OCI-M2 (cell line): Measurements from ENCODE around the gene UST.
"Not testable (repeated sequence)": the region's sequence is repeated elsewhere in the genome, so short reads cannot be mapped to it uniquely, and the experiment has no call there.

Source experiments
- DNase-seq: peaks from one replicate; lab custom pipeline; 2025; ENCODE audit not compliant: unreplicated experiment; lab: John Stamatoyannopoulos, UW

Gene UST

GRCh38 chr6:149028767-149029405, 282.1 kb downstream of the UST start:
- no peak for DNase-seq

GRCh38 chr6:149031201-149031858, 284.5 kb downstream of the UST start:
- no peak for DNase-seq

GRCh38 chr6:149031859-149032598, 285.2 kb downstream of the UST start:
- DNase-seq: no peak

DNA sequence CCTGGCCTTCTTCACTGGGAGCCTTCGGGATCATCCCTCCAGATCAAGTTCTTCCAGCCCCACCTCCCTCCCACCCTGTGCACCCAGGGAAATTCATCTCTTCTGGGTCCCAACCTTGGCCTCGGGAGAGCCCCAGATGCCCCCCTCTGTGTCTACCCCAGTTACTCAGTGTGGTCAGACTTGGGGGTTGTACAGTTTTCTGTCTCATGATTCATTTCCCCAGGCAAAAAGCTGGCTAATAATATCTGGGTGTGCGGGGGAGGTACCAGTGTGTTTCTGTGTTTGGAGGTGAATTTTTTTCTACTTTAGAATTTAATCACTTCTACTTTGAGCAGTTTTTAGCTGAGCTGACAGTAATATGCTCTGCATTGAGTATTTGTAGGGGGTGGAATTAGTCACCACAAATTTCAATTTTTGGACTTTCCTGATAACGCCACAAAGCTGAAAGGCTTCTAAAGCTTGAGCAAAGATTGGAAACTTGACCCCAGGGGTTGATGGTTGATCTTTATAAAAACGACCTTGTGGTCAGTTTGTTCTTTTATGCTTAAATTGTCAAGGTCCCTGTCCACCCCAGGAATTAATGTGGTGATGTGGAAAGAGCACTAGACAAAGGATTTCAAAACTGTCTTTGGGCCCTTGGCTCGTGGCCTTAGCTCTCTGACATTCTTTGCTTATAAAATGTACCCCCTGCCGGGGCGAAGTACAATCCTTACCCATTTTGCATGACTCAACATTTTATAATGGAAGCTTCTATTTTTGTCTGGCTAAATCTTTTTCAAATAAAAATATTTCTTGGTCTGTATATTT, 286.0 kb downstream of the UST start:
- DNase-seq: no peak

DNA sequence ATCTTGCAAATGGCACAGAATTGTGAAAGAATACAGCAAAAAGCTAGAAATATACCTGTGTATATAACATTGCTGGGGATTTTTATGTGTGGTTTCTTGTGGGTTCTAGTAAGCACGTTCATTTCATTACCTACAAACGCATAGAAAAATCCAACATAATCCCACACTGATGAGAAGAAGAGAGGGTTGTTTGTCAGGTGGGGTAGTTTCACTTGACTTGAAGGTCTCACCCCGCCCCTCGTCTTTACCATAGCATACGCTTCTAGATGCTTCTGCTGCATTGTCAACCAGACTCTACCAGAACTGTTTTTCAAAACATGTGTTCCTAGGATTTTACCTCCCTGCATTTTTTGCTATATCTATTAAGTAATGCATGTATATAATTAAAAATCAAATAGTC, 286.6 kb downstream of the UST start:
- no peak for DNase-seq

GRCh38 chr6:149035766-149036165, 288.9 kb downstream of the UST start:
- DNase-seq: no peak

DNA sequence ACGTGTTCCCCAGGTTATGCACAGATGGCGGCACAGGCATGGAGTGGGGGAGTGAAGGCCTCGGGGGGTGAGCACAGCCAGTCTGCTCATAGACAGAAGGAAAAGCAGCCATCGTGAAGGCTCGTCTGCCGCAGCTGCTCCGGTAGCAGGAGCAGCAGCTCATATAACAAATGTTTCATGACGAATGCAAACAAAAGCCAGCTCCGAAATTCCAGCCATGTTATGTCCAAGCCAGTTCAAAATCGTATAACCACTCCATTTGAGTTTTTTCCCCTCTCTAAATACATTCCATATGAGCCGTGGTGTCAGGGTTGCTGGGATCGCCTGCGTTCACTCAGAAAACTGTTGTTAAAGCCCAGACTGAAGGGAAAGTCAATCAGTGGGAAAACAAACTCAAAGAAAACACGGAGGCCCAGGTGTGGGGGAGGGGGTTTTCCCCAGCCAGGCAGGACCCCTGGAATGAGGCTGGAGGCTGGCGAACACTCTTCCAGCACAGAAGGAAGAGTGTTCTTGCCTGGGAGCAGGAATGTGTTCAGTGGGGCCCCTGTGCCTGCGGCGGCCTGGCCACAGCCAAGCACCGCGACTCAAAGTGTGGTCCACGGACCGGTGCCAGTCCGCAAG, 290.3 kb downstream of the UST start:
- no peak for DNase-seq

- DNase-seq: not testable (repeated sequence)
These were observed 292.2 kb downstream of the UST start for GRCh38 chr6:149039025-149039424.

DNA sequence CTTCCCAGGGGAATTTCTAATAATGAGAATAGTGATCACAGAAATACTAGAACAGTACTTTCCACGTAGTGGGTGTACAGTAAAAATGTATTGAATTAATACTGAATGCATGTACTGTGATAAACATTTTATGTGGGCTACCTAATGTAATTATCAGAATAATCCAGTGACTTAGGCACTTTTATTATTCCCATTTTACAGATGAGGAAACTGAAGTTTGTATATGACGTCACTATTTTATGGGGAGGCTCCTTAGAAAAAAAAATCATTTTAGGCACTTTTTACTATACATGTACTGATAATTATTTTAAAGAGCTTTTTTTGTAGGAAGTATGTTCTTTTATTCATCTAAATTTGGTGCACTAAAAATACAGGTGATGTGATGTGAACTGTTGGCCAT, 295.1 kb downstream of the UST start:
- no peak for DNase-seq

- DNase-seq: no peak
These were observed 296.8 kb downstream of the UST start for GRCh38 chr6:149043476-149044130.

DNA sequence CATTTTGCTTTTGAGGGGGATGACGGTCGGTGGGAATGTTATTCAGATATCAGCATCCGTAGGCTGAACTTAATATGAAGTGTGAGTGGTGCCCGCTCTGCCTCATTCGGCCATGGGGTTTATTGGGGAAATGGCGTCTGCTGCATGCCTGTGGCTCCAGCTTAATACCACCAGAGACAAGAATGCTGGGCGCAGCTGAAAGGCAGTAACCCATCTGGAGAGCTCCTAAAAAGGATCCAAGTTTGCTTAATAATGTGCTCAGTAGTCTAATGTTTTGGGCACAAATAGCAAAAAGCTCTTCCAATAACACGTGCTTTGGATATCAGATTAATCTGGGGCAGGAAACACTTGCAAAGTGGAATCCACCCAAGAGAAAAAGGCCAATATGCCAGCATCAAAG, 297.7 kb downstream of the UST start:
- DNase-seq: no peak

- DNase-seq: no peak
These were observed 298.6 kb downstream of the UST start for GRCh38 chr6:149045404-149045803.

GRCh38 chr6:149046164-149046821, 299.5 kb downstream of the UST start:
- no peak for DNase-seq

- DNase-seq: no peak
These were observed 300.0 kb downstream of the UST start for GRCh38 chr6:149046822-149047246.

GRCh38 chr6:149049230-149049629, 302.4 kb downstream of the UST start:
- DNase-seq: no peak

GRCh38 chr6:149050160-149050559, 303.3 kb downstream of the UST start:
- no peak for DNase-seq

GRCh38 chr6:149052350-149053106, 305.7 kb downstream of the UST start:
- no peak for DNase-seq

DNA sequence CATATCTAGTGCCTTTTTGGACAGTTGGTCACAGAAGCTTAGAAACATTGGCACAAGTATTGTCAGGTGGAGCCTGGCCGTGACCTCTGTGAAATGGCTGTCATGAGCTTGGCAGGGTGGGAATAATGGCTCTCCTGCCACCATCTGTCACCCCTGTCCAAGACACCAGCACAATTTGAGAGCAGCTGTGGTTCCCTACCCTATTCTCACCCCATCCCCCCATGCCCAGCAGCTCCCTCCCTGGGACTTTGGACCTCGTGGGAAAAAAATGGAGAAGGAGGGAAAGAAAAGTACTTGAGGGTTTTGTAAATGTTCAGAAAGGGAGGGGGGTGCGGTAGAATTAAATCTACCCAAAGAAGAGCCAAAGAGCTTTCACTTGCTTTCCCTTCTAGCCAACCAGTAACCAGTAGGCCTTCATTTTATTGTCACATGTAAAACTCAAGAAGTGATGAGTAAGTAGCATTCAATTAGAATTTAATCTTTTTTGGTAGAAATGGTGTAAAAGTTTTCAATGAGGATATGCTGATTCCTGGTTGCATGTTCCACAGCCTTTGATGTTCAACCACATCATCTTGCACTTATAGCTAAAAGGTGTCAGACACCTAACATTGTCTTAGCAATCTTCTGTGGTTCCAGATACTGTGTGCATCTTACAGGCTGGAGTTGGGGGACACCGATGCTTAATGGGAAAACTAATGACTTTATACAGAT, 307.2 kb downstream of the UST start:
- DNase-seq: no peak
